SK-MEL-5 (cell line): ENCODE measurements around the gene C2CD2. TPM values are rescaled to one million over a fixed set of nuclear protein-coding genes. Genes with fewer than 3 reads are reported as not detected.

ENCODE experiments used
- DNase-seq: peaks from one replicate; pipeline ENCODE4 v3.0.0-alpha.2; 2016; ENCODE audit warnings: low read depth, low spot score
- in situ Hi-C: cut with HindIII; loops from 2 replicates; pipeline ENCODE4 v1.10.0; 2016; ENCODE audit warnings: low sequenced_read_pairs, high pct_unique_total_duplicates, low pct_unique_long_range_greater_than_20kb
- total RNA-seq: library from RNA; depleted of rRNA; stranded (reverse); fragments of >200 nt; shearing (Covaris generic); gene quantifications from 2 replicates; pipeline ENCODE4 v1.2.3, GENCODE V29; 2014

C2CD2 gene
- total RNA-seq, 1 experiment from 2014 or later = 0.42 TPM

DNA sequence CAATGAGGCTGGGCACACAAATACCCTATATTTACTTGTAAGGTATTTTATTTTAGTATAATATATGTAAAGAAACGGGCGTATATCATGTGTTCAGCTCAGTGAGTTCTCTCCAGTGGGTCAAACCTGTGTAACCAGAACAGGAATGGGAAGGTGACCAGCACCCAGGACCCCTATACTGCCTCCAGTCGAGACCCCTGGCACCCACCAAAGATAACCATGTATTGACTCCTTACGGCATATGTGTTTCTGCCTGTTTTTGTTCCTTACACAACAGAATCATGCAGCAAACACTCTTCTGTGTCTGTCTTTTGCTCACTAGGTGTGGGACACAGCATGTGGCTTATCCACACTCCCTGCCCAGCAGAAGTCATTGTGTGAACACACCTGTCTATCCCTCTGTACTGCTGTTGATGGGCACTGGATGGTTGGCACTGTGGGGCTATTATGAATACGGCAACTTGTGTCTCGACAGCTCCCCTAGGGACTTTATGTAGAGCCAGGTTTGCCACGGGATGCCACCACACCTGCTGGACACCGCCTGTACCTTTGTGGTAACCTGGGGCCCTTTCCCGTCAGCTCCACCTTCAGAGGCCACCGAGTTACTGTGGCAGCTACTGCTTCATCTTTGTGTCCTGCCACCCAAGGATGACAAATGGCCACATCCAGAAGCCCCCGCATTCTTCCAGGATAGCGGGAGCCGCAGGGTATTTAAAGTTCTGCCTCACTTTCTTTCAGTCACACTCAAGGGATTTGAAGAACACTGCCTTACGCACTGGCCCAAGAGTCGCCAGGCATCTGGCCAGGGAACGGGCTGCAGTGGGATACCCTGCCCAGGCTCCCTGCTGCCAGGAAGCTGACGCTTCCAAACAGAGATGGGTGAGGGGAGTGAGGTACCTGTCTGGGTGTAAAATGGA lies 23.5 kb upstream of the C2CD2 start:
- in situ Hi-C loops = no loop called here
- no peak for DNase-seq

DNA sequence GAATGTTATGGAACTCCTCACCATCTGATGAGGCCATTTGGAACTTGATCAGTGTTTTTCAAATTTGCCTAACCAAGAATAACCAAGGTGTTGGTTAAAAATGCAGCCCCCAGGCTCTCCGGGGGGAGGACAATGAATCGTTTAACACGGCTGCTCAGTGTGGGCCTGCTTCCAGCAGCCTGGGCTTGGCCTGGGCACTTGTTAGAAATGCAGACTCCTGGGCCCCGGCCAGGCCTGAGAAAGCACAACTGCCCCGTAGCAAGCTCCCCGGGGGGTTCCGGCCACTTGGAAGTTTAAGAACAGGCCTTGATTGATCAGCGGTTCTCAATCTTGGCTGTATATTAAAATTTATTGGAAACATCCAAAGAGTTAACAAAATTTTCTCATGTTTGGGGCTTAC lies 22.8 kb upstream of the C2CD2 start:
- DNase-seq = no peak
- in situ Hi-C loops = no loop called here

DNA sequence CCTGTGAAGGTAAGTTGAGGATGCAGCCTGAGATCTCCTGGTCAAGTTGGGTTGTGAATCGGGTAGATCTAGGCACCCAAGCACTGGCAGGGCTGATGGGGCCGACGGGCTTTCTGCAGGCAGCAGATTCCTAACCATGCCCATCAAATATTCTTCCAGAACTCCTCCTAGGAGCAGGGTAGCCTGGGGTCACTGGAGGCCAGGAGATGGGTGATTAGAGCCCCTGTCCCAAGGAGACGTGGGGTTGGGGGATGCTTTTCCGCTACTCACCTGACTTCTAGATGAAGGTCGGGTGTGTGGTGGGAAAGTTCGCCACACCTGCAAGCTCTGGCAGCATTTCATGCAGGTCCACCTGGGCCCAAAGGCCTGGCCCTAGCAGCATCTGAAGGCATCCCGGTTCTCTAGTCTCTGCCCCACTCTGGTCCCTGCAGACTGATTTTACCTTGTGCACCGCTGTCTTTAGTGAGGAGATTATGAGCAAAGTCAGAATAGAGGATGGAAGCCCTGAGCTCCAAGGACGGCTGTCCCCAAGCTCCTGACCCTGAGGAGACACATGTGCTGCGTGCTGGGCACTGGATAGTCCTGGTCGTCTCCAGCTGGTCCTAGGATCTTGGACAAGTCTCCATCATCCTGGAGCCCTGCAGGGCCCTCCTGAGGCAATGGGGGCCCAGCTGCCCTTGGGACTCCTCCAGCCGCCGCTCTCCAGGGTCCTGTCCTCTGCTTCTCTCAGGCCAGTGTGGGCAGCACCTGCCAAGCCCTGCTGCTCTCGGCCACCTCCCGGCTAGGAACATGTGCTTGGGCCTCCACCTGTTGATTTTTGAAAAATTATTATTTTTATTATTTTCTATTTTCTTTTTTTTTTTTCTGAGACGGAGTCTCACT lies 21.8 kb upstream of the C2CD2 start:
- no peak for DNase-seq
- in situ Hi-C loops = no loop called here

DNA sequence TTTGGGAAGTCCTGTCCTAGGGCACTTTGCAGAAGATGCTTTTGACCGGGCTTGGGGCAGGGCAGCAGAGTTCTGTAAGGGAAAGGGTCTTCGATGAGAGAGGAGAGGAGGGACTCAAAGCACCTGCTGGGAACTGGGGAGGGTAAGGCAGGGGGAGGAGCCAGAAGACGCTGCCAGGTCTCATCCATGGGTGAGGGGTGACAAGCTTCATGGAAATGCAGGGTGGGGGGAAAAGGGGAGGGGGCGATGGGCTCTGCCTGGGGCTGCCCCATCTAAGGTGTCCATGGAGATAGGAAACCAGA lies 20.9 kb upstream of the C2CD2 start:
- in situ Hi-C loops = no loop called here
- no peak for DNase-seq

DNA sequence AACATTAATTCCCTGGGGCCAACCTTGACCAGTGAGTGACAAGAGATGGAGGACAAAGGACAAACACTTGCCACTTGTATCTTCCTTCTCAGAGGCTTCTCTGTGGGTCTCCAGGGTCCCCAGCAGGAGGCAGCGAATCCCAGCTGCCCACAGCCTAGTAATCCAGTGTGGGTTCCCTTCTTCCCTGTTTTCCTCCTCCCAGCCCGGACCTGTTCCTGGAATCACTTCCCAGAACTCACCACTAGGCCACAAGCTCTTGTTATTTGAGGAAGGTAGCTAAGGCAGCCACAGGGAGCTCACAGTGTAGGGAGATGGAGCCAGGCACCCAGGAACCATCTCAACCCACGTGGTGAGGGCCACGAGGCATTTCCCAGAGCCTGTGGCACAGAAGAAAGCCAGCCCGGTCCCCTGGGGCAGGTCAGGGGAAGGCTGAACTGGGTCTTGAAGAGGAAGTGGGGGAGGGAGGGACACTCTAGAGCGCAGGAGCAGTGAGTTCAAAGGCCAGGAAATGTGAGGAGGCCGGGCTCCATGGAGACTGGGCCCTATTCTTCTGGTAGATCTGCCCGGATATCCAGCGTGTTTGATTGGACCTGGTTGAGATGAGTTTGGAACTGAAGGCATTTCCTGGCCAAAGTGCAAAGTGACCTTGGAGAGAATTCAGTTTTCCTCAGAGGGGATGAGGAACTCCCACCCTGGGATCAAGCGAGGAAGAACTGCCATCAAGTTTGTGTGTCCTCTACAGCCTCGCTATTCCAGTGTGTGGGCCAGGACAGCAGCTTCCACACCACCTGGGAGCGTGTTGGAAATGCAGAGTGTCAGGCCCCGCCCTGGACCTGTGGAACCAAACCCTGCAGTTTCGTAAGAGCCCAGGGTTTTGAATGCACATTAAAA lies 20.3 kb upstream of the C2CD2 start:
- in situ Hi-C loops = no loop called here
- DNase-seq = peak; percentile 41

DNA sequence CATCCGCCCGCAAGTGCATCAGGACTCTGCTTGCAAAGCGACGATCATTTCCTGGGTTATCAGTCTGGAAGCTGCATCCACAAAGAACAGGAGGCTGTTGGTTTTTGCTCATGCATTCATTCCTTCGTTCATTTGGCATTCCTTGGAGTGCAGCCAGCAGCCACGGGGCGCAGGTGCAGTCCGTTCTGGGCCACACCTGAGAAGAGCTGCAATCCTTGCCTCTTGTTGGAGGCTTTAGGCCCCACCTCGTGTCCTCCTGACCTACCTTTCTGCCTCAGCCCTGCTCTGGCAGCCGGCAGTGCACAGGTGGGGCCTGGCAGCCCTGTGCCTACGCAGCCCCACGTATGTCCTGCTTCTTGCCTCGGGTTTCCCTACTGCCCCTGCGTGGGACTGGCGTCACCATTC lies 19.6 kb upstream of the C2CD2 start:
- in situ Hi-C loops = no loop called here
- DNase-seq = no peak

DNA sequence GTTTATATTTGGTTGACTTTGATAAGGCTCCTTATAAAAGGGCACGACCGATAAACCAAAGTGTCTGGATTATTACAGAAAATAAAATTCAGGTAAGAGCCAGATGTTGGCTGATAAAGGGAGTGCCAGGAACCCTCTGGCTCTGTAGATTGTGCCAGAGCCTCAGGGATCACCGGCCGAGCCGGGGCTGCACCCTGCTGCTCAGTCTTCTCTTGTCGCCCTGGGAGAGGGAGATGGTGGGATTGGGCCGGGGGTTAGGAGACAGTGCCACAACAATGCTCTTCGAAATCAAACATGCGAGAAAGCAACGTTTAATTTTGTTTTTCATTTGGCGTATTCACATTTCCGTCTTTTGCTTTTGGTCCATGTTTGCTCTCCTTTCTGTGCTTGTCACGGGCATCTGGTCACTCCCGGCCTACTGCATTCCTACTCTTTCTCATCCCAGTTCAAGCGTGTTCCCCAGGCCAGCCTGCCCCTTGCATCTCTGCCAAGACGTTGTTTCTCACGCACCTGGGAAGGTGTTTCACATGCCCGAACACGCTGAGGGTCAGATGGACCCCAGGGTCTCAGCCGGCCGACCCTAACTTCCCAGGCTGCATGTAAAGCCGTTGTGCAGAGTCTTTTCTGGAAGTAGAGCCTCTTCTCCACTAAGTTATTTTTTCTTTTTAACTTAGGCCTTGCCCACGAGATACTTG lies 18.8 kb upstream of the C2CD2 start:
- no peak for DNase-seq
- in situ Hi-C loops = no loop called here

DNA sequence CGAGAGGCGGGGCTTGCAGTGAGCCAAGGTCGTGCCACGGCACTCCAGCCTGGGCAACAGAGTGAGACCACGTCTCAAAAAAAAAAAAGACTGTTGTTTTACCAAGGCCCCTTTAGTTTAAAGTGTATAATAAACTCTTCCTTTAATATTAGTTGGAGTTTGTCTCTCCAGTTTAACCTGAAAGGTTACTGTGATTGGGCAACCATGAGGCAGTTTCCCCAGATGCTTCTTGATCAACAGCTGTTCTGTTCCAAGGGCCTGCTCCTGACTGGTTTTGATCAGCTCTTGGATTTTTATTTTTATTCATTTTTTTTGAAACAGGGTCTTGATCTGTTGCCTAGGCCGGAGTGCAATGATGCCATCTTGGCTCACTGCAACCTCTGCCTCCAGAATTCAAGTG lies 18.1 kb upstream of the C2CD2 start:
- DNase-seq = no peak
- in situ Hi-C loops = no loop called here

DNA sequence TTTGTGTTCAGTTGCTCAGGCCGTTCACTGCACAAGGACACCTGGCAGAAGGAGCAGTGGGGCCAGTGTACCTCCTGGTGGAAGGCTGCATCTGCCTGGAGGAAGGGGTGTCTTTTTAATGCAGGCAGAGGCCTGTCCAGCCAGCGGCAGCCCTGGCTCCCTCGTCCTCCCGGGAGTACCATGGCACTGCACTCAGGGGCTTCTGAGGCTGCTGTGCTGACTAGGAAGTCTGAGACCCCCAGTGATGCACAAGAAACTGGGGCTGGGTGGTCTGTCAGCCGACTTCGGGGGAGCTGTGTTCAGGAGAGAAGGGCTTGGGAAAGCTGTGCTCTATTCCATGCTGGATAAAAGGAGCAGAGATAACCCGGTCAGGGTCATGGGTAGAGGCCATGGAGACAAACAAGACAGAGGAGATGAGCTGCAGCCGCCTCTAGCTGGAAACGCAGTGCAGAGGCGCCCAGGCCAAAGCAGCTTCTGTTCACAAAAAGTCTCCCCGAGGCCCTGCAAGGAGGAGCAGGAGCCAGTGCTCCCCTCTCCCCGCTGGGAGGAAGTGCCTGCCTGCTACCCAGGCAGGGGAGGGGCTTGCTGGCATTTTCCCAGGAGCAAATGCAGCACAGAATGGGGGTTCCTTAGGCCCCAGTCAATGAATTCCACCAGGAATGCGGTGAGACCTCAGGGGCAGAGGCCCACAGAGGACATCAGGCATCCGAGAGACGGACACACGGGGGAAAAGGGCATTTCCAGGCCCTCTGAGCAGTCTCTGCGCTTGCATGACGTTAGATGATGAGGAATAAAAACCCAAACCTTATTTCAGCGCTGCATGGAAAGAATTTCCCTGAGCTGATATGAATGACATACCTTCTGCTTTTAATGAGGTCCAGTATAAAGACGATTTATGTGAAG lies 17.2 kb upstream of the C2CD2 start:
- in situ Hi-C loops = no loop called here
- DNase-seq = no peak

DNA sequence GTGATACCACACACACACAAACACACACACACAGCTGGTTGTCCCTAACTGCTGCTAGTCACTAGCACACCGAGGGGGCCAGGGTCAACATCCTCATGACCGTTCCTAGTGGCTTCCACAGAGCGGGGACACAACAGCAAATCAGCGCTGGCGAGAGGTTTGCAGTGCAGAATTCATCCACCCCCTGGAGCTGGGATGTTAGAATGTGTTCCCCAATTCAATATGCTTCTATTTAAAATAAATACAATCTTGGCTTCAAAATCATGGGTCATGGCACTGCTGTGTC lies 16.2 kb upstream of the C2CD2 start:
- in situ Hi-C loops = no loop called here
- no peak for DNase-seq

DNA sequence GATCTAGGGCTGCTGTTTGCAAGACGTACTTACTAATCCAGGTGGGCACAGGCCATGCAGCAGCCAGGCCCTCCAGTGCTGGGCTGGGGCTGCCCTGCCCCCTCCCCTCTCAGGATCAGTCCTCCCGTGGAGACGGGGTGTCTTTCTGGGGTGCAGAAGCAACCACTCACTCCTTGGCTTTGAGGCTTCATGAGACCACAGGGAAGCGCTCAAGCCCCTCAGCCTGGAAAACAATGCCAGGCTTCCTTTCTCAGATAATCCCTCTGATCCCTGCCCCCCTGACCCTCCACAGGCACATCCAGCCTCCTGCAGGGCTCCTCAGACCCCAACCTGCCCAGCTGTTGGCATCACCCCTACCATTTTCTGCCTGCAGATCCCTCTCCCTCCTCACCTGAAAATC lies 13.9 kb upstream of the C2CD2 start:
- DNase-seq = no peak
- in situ Hi-C loops = no loop called here

DNA sequence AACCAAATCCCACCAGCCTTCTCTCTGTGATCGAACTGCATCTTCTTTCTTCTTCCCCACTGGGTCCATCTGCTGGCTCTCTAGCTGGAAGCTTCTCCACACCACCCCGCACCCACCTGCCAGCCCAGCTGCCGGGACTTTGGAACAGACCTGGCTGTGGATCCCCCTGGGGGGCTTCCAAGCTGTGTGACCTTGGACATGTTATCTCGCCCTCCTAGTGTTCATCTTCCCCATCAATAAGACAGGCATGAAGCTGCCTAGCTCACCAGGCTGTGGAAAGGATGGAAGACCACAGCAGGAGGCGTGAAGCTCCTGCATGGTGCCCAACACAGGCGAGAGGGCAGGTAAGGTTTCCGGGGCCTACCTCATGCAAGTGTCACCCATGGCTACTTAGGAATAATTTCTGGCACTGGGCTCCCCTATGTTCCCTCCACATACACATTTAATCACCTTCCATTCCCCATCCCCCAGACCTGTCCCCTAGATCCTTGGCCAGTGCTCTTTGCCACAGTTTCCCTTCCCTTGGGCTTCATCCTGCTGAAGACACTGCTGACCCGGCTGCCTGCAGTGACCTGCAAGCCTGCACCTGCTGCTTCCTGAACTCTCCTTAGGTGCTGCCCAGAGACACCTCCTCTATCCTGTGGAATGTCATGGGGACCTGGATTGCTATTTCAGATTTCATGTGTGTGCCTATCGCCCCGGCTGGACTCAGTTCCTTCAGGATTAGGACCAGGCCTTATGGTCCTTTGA lies 13.2 kb upstream of the C2CD2 start:
- in situ Hi-C loops = no loop called here

DNA sequence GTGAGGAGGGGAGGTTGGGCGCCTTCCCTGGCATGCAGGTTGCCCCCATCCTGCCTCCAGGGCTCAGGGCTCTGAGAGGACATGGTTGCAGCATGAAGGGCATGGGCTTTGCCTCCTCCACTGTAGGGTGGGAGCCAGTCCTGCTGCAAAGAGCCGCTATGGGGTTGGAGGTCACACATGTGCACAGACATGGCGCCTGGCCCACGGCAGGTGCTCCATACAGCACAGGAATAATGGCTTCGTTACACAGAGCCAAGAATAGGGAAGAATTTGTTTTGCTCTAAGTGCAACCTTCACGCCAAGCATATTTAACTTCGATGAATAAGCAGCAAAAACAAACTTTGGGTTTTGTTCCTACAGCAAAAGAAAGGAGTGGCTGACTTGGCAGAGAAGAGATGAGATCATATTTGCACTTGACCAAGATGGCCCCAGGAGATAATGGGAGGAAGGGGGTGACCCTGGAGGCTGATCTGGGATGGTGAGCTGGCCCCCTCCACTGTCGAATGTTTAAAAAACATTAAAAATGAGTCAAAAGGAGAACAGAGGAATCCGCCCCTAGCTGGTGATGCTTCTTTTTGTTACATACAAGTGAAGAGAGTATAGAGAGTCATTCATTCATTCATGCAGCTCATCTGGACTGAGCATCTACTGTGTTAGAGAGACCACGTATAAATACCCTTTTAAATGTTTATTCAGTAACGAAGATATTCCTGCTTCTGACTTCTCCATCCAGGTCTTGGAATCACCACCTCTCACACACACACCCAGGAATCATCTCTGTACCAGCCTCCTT lies 12.4 kb upstream of the C2CD2 start:
- in situ Hi-C loops = no loop called here
- no peak for DNase-seq

More for the DNA sequence above, 13.2 kb upstream of the C2CD2 start:
- DNase-seq = no peak

DNA sequence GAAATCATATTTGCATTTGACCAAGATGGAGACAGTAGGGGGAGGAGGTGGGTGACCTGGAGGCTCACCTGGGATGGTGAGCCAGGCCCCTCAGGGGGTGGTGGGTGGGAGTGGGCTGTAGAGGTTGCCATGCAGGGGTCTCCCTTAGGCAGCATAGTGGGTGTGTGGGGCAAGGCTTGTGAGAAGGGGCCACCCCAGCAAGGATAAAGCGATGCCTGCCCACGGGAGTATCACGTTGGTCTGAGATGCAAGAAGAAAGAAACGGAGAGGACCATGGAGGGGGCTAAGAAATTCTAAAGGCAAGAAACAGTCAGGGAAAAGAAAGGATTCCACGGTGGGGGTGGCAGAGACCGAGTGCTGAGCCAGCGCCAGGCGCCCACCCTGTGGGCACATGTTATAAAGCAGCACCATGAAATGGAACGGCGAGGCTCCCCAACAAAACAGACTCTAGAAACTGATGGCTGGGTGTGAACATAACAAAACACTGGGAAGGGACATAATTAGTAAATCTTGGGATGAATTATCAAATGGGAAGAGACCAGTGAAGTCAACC lies 11.7 kb upstream of the C2CD2 start:
- in situ Hi-C loops = no loop called here
- DNase-seq = no peak

DNA sequence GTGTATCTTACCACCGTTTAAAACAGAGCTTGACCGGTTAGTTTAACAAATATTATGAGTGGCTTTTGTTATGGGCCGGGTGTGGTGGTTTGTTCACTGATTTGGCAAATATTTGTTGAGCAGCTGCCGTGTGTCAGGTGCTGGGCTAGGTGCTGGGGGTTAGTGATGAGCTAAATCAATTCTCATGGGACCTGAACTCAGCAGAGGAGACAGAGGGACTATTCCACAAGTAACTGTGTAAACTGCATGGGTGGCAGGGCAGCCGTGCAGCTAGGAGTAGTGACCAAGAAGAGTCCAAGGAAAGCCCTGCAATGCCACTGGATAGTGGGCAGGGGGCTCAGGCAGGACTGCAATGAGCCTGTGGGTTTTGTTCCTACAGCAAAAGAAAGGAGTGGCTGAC lies 11.2 kb upstream of the C2CD2 start:
- no peak for DNase-seq
- in situ Hi-C loops = no loop called here
